Activated CD4-positive, alpha-beta memory T cell treated with anti-CD3 and anti-CD28 coated beads for 36 hours (primary cell): ENCODE results near the gene CDC25B. TPM values are rescaled to one million over a fixed set of nuclear protein-coding genes. Genes with fewer than 3 reads are reported as not detected.

Source experiments
- CTCF ChIA-PET: fragments of 350-600 bp; sonication (Branson Sonifier 250); formaldehyde crosslinking; loops from one replicate; lab custom pipeline; 2021; ENCODE audit warnings: antibody characterized with exemption, inconsistent platforms; lab: Charles Lee
- POLR2A ChIA-PET: fragments of 350-600 bp; sonication (Branson Sonifier 250); formaldehyde crosslinking; loops from one replicate; lab custom pipeline; 2021; ENCODE audit warnings: antibody characterized with exemption; lab: Charles Lee
- DNase-seq: peaks from one replicate; pipeline ENCODE4 v3.0.0-alpha.2; 2020
- H3K27ac Mint-ChIP-seq: one replicate; pipeline ENCODE4 v1.8.0; 2021; ENCODE audit warnings: mixed read lengths
- H3K27me3 Mint-ChIP-seq: one replicate; pipeline ENCODE4 v1.8.0; 2021; ENCODE audit warnings: mixed read lengths
- H3K36me3 Mint-ChIP-seq: one replicate; pipeline ENCODE4 v1.8.0; 2021; ENCODE audit warnings: mixed read lengths
- H3K4me1 Mint-ChIP-seq: one replicate; pipeline ENCODE4 v1.8.0; 2021; ENCODE audit warnings: low read depth, mixed read lengths
- H3K4me3 Mint-ChIP-seq: one replicate; pipeline ENCODE4 v1.8.0; 2021; ENCODE audit warnings: mild to moderate bottlenecking, mixed read lengths
- H3K9me3 Mint-ChIP-seq: one replicate; pipeline ENCODE4 v1.8.0; 2021; ENCODE audit warnings: mixed read lengths
- intact Hi-C: fragments of 100-400 bp; cut with micrococcal nuclease; formaldehyde crosslinking; loops from one replicate; pipeline ENCODE4 v1.15.1; 2023
- total RNA-seq, 2 experiments: library from RNA; stranded (reverse); gene quantifications; one replicate each; pipeline ENCODE4 v1.2.3, GENCODE V29; 2021

Gene CDC25B
- total RNA-seq, 2 experiments from 2014 or later, result 120 to 128 TPM

GRCh38 chr20:3800256-3800877 lies 4.3 kb downstream of the CDC25B start:
- Mint-ChIP-seq H3K27ac (peak overlapping the region; percentile 97), H3K27me3 (no peaks in the 10 kb centered on the region), H3K9me3 (no peaks in the 10 kb centered on the region), H3K4me3 (no peak overlapping the region), H3K4me1 (peaks cover 58% of the 10 kb centered on the region), H3K36me3 (peaks cover 72% of the 10 kb centered on the region)
- ChIA-PET POLR2A (interaction anchor here (0.6 to 1.6 kb wide), 4 partner anchors 10 to 20 kb away, joined by 3 to 7 read pairs (median 6); partner anchors contain the start of gene AP5S1), CTCF (interaction anchor here (1.0 to 3.0 kb wide), 3 partner anchors 20 to 54 kb away, joined by 3 to 15 read pairs (median 7); partner anchors contain the start of gene AP5S1)
- intact Hi-C loops, result no loop called here
- no peak for DNase-seq

- POLR2A ChIA-PET, result interaction anchor here (0.6 to 1.6 kb wide), 4 partner anchors 9 to 19 kb away, joined by 3 to 7 read pairs (median 4); partner anchors contain the start of gene AP5S1
These were observed 4.8 kb downstream of the CDC25B start for GRCh38 chr20:3800878-3801260.

GRCh38 chr20:3801299-3801698 lies 5.2 kb downstream of the CDC25B start:
- H3K9me3 Mint-ChIP-seq, result no peaks in the 10 kb centered on the region
- DNase-seq, result no peak
- H3K27ac Mint-ChIP-seq, result peak overlapping the region; percentile 72
- peaks cover 80% of the 10 kb centered on the region for H3K36me3 Mint-ChIP-seq
- ChIA-PET POLR2A (interaction anchor here (0.6 to 1.6 kb wide), 4 partner anchors 9 to 18 kb away, joined by 3 to 7 read pairs (median 4); partner anchors contain the start of gene AP5S1), CTCF (interaction anchor here (2.1 to 3.0 kb wide), 2 partner anchors 19 to 53 kb away, joined by 7 to 15 read pairs; partner anchors contain the start of gene AP5S1)
- no peaks in the 10 kb centered on the region for H3K27me3 Mint-ChIP-seq
- peaks cover 59% of the 10 kb centered on the region for H3K4me1 Mint-ChIP-seq
- intact Hi-C loops, result no loop called here
- H3K4me3 Mint-ChIP-seq, result no peak overlapping the region

More at GRCh38 chr20:3800878-3801260, 4.8 kb downstream of the CDC25B start:
- DNase-seq, result no peak
- no peaks in the 10 kb centered on the region for H3K27me3 Mint-ChIP-seq
- H3K27ac Mint-ChIP-seq, result peak overlapping the region; percentile 33
- intact Hi-C loops, result no loop called here
- H3K4me3 Mint-ChIP-seq, result no peak overlapping the region
- no peaks in the 10 kb centered on the region for H3K9me3 Mint-ChIP-seq
- CTCF ChIA-PET, result interaction anchor here (2.1 to 3.0 kb wide), 2 partner anchors 19 to 54 kb away, joined by 7 to 15 read pairs; partner anchors contain the start of gene AP5S1
- H3K4me1 Mint-ChIP-seq, result peaks cover 58% of the 10 kb centered on the region
- peaks cover 77% of the 10 kb centered on the region for H3K36me3 Mint-ChIP-seq

- Mint-ChIP-seq H3K36me3 (peaks cover 81% of the 10 kb centered on the region), H3K4me1 (peaks cover 62% of the 10 kb centered on the region), H3K9me3 (no peaks in the 10 kb centered on the region), H3K27me3 (no peaks in the 10 kb centered on the region), H3K4me3 (no peak overlapping the region), H3K27ac (no peak overlapping the region)
- intact Hi-C loops, result no loop called here
- no peak for DNase-seq
- ChIA-PET POLR2A (interaction anchor here (1.0 kb wide), 1 partner anchor 18 kb away, joined by 5 read pairs; the partner anchor contains the start of gene AP5S1), CTCF (interaction anchor here (2.1 to 3.0 kb wide), 2 partner anchors 18 to 53 kb away, joined by 7 to 15 read pairs; partner anchors contain the start of gene AP5S1)
These were observed 5.7 kb downstream of the CDC25B start for GRCh38 chr20:3801846-3802245.

- no peaks in the 10 kb centered on the region for H3K9me3 Mint-ChIP-seq
- CTCF ChIA-PET, result interaction anchor here (1.1 kb wide), 1 partner anchor 18 kb away, joined by 4 read pairs; the partner anchor contains the start of gene AP5S1
- H3K36me3 Mint-ChIP-seq, result peaks cover 73% of the 10 kb centered on the region
- H3K27ac Mint-ChIP-seq, result peak overlapping the region; percentile 39
- POLR2A ChIA-PET, result no interaction called here
- no peak overlapping the region for H3K4me3 Mint-ChIP-seq
- intact Hi-C loops, result no loop called here
- DNase-seq, result no peak
- H3K4me1 Mint-ChIP-seq, result peaks cover 69% of the 10 kb centered on the region
- no peaks in the 10 kb centered on the region for H3K27me3 Mint-ChIP-seq
These were observed 6.6 kb downstream of the CDC25B start for GRCh38 chr20:3802524-3803239.

GRCh38 chr20:3803289-3803688 lies 7.2 kb downstream of the CDC25B start:
- CTCF ChIA-PET, result interaction anchor here (1.1 kb wide), 1 partner anchor 17 kb away, joined by 4 read pairs; the partner anchor contains the start of gene AP5S1
- Mint-ChIP-seq H3K36me3 (peaks cover 68% of the 10 kb centered on the region), H3K27ac (peak overlapping the region; percentile 59), H3K4me1 (peaks cover 69% of the 10 kb centered on the region), H3K27me3 (no peaks in the 10 kb centered on the region), H3K9me3 (no peaks in the 10 kb centered on the region), H3K4me3 (no peak overlapping the region)
- POLR2A ChIA-PET, result no interaction called here
- DNase-seq, result no peak
- intact Hi-C loops, result no loop called here

GRCh38 chr20:3803854-3804253 lies 7.7 kb downstream of the CDC25B start:
- DNase-seq, result no peak
- Mint-ChIP-seq H3K27ac (peak overlapping the region; percentile 20), H3K4me1 (peaks cover 66% of the 10 kb centered on the region), H3K36me3 (peaks cover 63% of the 10 kb centered on the region), H3K9me3 (no peaks in the 10 kb centered on the region), H3K4me3 (no peak overlapping the region), H3K27me3 (no peaks in the 10 kb centered on the region)
- POLR2A ChIA-PET, result no interaction called here
- intact Hi-C loops, result no loop called here
- CTCF ChIA-PET, result interaction anchor here (1.1 kb wide), 1 partner anchor 17 kb away, joined by 4 read pairs; the partner anchor contains the start of gene AP5S1

- Mint-ChIP-seq H3K36me3 (peaks cover 60% of the 10 kb centered on the region), H3K9me3 (no peaks in the 10 kb centered on the region), H3K4me1 (peaks cover 62% of the 10 kb centered on the region), H3K27ac (peak overlapping the region; percentile 20), H3K4me3 (no peak overlapping the region), H3K27me3 (no peaks in the 10 kb centered on the region)
- no peak for DNase-seq
- ChIA-PET POLR2A (no interaction called here), CTCF (interaction anchor here (1.4 kb wide), 1 partner anchor 16 kb away, joined by 6 read pairs; the partner anchor contains the start of gene AP5S1)
- intact Hi-C loops, result no loop called here
These were observed 8.2 kb downstream of the CDC25B start for GRCh38 chr20:3804254-3804751.

- Mint-ChIP-seq H3K4me3 (no peak overlapping the region), H3K27me3 (no peaks in the 10 kb centered on the region), H3K9me3 (no peaks in the 10 kb centered on the region), H3K36me3 (peaks cover 56% of the 10 kb centered on the region), H3K4me1 (peaks cover 57% of the 10 kb centered on the region), H3K27ac (no peak overlapping the region)
- intact Hi-C loops, result no loop called here
- no peak for DNase-seq
- ChIA-PET CTCF (interaction anchor here (1.4 kb wide), 1 partner anchor 15 kb away, joined by 6 read pairs; the partner anchor contains the start of gene AP5S1), POLR2A (interaction anchor here (0.7 to 1.2 kb wide), 2 partner anchors 11 to 646 kb away, joined by 3 read pairs; no protein-coding TSS in a partner anchor)
These were observed 8.7 kb downstream of the CDC25B start for GRCh38 chr20:3804781-3805180.

- H3K36me3 Mint-ChIP-seq, result peaks cover 27% of the 10 kb centered on the region
- no peaks in the 10 kb centered on the region for H3K27me3 Mint-ChIP-seq
- intact Hi-C loops, result no loop called here
- no peak for DNase-seq
- POLR2A ChIA-PET, result interaction anchor here (0.6 kb wide), 1 partner anchor 185 kb away, joined by 3 read pairs; no protein-coding TSS in a partner anchor
- peaks cover 55% of the 10 kb centered on the region for H3K4me1 Mint-ChIP-seq
- H3K4me3 Mint-ChIP-seq, result no peak overlapping the region
- H3K9me3 Mint-ChIP-seq, result no peaks in the 10 kb centered on the region
- peak overlapping the region; percentile 76 for H3K27ac Mint-ChIP-seq
- CTCF ChIA-PET, result no interaction called here
These were observed 12.4 kb downstream of the CDC25B start for GRCh38 chr20:3808544-3808943.
